Liver (tissue), 3 donors: ENCODE measurements around the gene RSPH10B.
"Not testable (repeated sequence)": the region's sequence is repeated elsewhere in the genome, so short reads cannot be mapped to it uniquely, and the experiment has no call there.

Source experiments
- GABPA ChIP-seq, 2 donors: IDR thresholded peaks in 1 of 2; conservative IDR thresholded peaks in 1 of 2; 2 replicates each; pipeline ENCODE4 v1.6.1; 2016; ENCODE audit warnings: antibody characterized with exemption in 2 of 2, mild to moderate bottlenecking in 1 of 2, moderate library complexity in 1 of 2
- RAD21 ChIP-seq, 2 donors: IDR thresholded peaks; 2 replicates each; pipeline ENCODE4 v1.6.1; 2016; ENCODE audit warnings: antibody characterized with exemption in 2 of 2, mild to moderate bottlenecking in 2 of 2
- REST ChIP-seq: IDR thresholded peaks from 2 replicates; pipeline ENCODE4 v1.6.1; 2016; ENCODE audit warnings: antibody characterized with exemption, mild to moderate bottlenecking
- SP1 ChIP-seq: IDR thresholded peaks from 2 replicates; pipeline ENCODE4 v1.6.1; 2018; ENCODE audit warnings: antibody characterized with exemption, mild to moderate bottlenecking
- TF ChIP-seq, protein P1 (sequence below): fragments of 150-350 bp; IDR thresholded peaks from 2 replicates; pipeline ENCODE4 v1.5.1; 2017; ENCODE audit warnings: improper control_type of control experiment, low read depth, low read length; ENCODE audit not compliant: missing input control
- donor health status: healthy.
- donor health status: healthy.

- TF ChIP-seq, protein P1, sequence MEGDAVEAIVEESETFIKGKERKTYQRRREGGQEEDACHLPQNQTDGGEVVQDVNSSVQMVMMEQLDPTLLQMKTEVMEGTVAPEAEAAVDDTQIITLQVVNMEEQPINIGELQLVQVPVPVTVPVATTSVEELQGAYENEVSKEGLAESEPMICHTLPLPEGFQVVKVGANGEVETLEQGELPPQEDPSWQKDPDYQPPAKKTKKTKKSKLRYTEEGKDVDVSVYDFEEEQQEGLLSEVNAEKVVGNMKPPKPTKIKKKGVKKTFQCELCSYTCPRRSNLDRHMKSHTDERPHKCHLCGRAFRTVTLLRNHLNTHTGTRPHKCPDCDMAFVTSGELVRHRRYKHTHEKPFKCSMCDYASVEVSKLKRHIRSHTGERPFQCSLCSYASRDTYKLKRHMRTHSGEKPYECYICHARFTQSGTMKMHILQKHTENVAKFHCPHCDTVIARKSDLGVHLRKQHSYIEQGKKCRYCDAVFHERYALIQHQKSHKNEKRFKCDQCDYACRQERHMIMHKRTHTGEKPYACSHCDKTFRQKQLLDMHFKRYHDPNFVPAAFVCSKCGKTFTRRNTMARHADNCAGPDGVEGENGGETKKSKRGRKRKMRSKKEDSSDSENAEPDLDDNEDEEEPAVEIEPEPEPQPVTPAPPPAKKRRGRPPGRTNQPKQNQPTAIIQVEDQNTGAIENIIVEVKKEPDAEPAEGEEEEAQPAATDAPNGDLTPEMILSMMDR: not testable (repeated sequence)
- not testable (repeated sequence) for TF ChIP-seq REST; SP1; GABPA (IDR thresholded peaks at IDR 0.05 in 1 of 2, conservative IDR thresholded peaks at IDR 0.05 in 1 of 2); RAD21 (IDR thresholded peaks at IDR 0.05)
Observed at GRCh38 chr7:5890244-5890643, 80.2 kb downstream of the RSPH10B start.
